ENCODE results near the gene B3GNT2.
"Not testable (repeated sequence)": the region's sequence is repeated elsewhere in the genome, so short reads cannot be mapped to it uniquely, and the experiment has no call there.

B3GNT2 gene

GRCh38 chr2:62156861-62157496 is 38.9 kb upstream of the B3GNT2 start:
- no peak for DNase-seq (ENCODE audit: extremely low read depth, low read depth)
- no peak for TF ChIP-seq CTCF (IDR thresholded peaks at IDR 0.05; ENCODE audit: low read depth, low read length, missing control alignments)
- no peak overlapping the region for H3K4me3 ChIP-seq (replicated peaks; ENCODE audit: low read depth, low read length)

GRCh38 chr2:62158444-62159121 is 37.3 kb upstream of the B3GNT2 start:
- DNase-seq (ENCODE audit: extremely low read depth, low read depth), result no peak
- TF ChIP-seq CTCF (IDR thresholded peaks at IDR 0.05; ENCODE audit: low read depth, low read length, missing control alignments), result no peak
- H3K4me3 ChIP-seq (replicated peaks; ENCODE audit: low read depth, low read length), result no peak overlapping the region

GRCh38 chr2:62160691-62161090 is 35.2 kb upstream of the B3GNT2 start:
- not testable (repeated sequence) for H3K4me3 ChIP-seq (replicated peaks; ENCODE audit: low read depth, low read length); DNase-seq (ENCODE audit: extremely low read depth, low read depth)

- H3K4me3 ChIP-seq (replicated peaks; ENCODE audit: low read depth, low read length), result no peak overlapping the region
- no peak for DNase-seq (ENCODE audit: extremely low read depth, low read depth)
- no peak for TF ChIP-seq CTCF (IDR thresholded peaks at IDR 0.05; ENCODE audit: low read depth, low read length, missing control alignments)
Measured at GRCh38 chr2:62163106-62163831, 32.6 kb upstream of the B3GNT2 start.

- H3K4me3 ChIP-seq (replicated peaks; ENCODE audit: low read depth, low read length), result no peak overlapping the region
- DNase-seq (ENCODE audit: extremely low read depth, low read depth), result no peak
- no peak for TF ChIP-seq CTCF (IDR thresholded peaks at IDR 0.05; ENCODE audit: low read depth, low read length, missing control alignments)
Measured at GRCh38 chr2:62163834-62164233, 32.1 kb upstream of the B3GNT2 start.

GRCh38 chr2:62175728-62176127 is 20.2 kb upstream of the B3GNT2 start:
- no peak for DNase-seq (ENCODE audit: extremely low read depth, low read depth)
- H3K4me3 ChIP-seq (replicated peaks; ENCODE audit: low read depth, low read length), result no peak overlapping the region
- TF ChIP-seq CTCF (IDR thresholded peaks at IDR 0.05; ENCODE audit: low read depth, low read length, missing control alignments), result no peak

GRCh38 chr2:62176801-62177200 is 19.1 kb upstream of the B3GNT2 start:
- no peak overlapping the region for H3K4me3 ChIP-seq (replicated peaks; ENCODE audit: low read depth, low read length)
- DNase-seq (ENCODE audit: extremely low read depth, low read depth), result no peak
- TF ChIP-seq CTCF (IDR thresholded peaks at IDR 0.05; ENCODE audit: low read depth, low read length, missing control alignments), result no peak

Data from HFF-Myc (cell line).